AG20443 (cell line): ENCODE data around the gene XPNPEP1.

Experiments
- DNase-seq: peaks from one replicate; pipeline ENCODE4 v3.0.0; 2012; ENCODE audit warnings: low spot score, mixed read lengths

Gene XPNPEP1

GRCh38 chr10:109863775-109864174, 59.5 kb downstream of the XPNPEP1 start:
- DNase-seq = no peak

- no peak for DNase-seq
Measured at GRCh38 chr10:109862738-109863137, 60.6 kb downstream of the XPNPEP1 start.

DNA sequence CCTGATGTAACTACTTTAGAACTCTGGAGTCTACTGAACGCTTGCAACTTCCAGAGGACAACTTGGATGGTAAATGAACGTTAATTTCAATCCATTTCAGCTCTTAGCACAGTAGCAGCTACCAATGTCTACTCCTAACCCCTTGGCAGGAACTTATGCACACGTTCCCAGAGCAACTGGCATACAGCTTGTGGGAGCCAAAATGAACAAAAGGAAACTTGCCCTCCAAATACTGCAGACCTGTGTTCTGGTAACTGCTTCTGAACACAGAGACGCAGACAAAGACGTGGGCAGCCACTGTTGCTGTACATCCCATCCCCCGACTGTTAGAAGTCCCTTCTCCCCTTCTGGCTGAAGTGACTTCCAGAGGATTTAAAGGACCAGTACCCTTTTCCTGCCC, 61.3 kb downstream of the XPNPEP1 start:
- DNase-seq = no peak

GRCh38 chr10:109861081-109861480, 62.2 kb downstream of the XPNPEP1 start:
- no peak for DNase-seq

DNA sequence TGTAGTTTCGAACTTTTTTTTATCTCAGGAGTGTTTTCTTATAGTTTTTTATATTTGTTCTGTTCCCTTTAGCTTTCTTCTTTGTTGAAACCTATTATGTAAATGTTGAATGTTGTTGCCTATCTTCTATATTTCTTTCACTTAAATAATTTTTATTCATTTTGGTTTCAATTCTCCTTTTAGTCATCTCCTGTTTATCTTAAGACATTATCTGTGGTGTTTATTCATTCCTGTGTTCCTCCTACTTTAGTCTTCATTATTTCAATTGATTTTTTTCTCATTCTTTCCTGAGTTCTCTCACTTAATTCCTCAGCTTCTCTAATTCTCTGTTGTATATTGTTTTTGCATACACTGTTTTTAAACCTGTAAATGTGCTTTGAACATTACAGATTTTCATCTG, 64.1 kb downstream of the XPNPEP1 start:
- no peak for DNase-seq

GRCh38 chr10:109855746-109856145, 67.6 kb downstream of the XPNPEP1 start:
- no peak for DNase-seq

- no peak for DNase-seq
Measured at GRCh38 chr10:109853921-109854320, 69.4 kb downstream of the XPNPEP1 start.

DNA sequence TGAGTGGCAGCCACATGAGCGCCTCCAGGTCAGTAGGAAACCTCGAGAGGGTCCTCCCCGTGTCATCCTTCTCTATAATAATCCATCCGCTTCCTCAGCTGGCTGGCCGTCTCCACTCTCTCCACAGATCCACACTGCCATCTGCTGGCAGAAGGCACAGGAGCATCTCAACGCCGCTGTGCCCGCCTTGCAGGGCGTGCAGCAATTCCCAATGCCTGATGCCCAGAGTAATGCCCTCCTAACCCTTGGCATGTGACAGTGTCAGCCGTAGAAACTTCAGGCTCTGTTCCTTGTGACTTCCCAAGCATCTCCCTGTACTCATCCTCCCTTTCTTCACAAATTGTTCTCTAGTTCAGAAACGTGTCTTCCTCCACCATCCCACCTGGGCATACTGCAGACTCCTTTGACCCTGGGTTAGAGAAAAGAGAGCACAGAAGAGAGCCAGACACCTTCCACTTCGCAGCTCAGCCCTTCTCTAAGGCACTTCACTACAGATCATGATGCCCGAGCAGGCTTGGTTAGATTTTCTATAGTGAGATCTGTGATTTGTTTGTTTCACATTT, 70.8 kb downstream of the XPNPEP1 start:
- DNase-seq = peak; percentile 92

GRCh38 chr10:109851616-109852474, 71.5 kb downstream of the XPNPEP1 start:
- no peak for DNase-seq

GRCh38 chr10:109846832-109847231, 76.5 kb downstream of the XPNPEP1 start:
- no peak for DNase-seq

DNA sequence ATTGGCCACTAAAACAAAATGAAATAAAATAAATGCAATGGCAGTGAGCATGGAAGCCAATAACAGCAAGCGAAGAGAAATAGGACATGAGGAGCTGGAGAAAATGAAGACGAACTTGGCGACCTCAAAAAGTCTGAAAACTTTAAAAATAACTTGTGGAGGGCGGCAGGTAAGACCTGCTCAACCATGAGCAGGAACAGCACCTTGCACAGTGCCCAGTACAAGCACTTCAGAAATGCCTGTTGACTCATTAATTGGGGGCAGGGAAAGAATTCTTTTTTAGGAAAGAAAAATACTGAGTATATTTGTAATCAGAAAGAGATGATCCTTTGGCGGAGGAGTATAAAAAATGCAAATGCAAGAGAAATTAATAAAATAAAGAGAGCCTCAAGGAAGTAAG, 78.0 kb downstream of the XPNPEP1 start:
- DNase-seq = no peak

GRCh38 chr10:109838592-109839244, 84.6 kb downstream of the XPNPEP1 start:
- DNase-seq = no peak

- no peak for DNase-seq
Measured at GRCh38 chr10:109837384-109837783, 85.9 kb downstream of the XPNPEP1 start.

GRCh38 chr10:109835257-109835656, 88.1 kb downstream of the XPNPEP1 start:
- DNase-seq = no peak

DNA sequence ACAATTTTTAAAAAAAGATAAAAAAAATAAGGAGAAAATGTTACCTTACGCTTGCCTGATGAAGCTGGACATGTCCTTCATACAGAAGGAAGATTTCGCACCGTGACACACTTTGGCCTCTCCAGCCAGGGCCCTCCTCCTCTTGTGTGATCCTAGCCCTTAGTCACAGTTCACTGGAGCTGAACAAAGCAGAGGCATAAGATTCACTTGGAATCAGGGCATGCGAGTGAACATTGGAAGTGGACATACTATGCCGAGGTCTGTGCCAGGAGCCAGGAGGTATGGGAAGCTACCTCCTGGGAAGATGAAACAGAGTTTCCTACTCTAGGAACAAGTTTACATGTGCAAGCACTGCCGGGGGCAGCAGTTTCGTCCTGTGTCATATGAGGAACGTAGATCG, 91.5 kb downstream of the XPNPEP1 start:
- DNase-seq = no peak

DNA sequence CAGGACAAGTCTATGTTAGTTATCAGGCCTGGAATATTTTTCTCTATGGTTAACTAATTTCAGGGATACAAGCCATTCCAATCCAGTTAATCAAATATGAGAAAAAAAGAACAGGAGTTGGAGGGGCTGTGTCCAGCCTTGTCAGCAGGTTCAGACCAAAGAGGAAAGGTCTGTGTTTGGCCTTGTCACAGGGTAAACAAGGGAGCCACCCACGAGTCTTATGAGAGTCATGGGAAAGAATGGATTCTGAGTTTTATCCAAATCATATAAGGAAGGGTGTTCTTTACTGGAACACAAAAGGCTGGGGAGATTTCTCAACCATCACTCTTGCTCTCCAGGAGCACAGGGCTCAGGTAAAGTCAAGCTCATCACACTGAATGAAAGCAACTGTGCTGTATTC, 99.1 kb downstream of the XPNPEP1 start:
- no peak for DNase-seq

GRCh38 chr10:109823196-109823595, 100.1 kb downstream of the XPNPEP1 start:
- no peak for DNase-seq

- peak; percentile 2 for DNase-seq
Measured at GRCh38 chr10:109821672-109822071, 101.6 kb downstream of the XPNPEP1 start.

DNA sequence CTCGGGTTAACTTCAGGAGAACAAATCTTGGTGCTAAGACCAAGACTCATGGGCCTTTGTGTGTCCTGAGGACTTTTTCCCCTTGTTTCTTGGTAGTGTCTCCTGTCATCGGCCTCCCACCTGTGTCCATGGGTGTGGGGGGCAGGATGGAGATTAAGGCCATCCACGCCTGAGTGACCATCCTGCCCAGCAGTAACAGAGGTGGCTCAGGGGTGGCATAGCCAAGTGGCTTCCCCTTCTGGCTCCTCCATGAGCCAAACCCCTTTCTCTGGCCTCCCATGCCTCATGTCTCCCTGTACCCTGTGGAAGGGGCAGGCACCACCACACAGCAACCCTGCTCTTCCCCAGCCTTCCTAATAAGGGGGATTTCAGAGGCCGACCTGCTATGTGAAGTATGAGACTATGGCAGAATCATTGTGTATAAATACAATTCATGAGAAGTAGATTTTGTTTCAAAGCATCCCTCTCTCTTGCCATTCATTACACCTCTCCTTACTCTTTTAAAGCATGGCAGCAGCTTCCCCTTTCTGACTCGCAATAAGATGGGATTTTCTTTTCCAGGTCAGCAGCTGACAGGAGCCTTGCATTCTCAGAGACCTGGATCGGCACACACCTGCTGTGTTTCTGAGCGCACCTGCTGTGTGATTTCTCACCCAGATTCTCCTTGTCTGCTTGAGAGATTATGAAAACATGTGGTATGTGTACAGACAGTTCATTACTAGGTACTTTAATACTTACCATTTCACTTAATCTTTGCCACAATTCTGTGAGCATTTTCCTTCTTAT, 102.5 kb downstream of the XPNPEP1 start:
- peak; percentile 2 for DNase-seq

DNA sequence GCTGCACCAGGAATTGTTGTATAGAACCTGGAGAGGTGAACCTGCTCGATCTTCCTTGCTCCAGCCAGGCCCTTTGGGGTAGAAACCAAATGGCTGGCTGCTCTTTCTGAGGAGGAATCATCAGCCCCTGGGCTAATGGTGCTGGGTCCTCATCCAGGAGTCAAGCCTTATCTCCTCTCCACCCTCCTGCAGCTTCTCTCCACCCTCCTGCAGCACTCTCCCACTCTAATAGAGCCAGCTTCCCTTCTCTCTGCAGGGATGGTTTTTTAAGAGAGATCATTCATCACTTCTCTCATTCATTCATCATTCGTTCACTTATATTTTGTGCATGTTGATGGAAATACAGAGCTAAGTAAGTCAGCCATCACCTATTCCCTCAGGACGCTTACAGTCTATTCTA, 103.5 kb downstream of the XPNPEP1 start:
- peak; percentile 1 for DNase-seq
